SJCRH30 (cell line): Measurements from ENCODE around the gene MAML2. TPM values are rescaled to one million over a fixed set of nuclear protein-coding genes. Genes with fewer than 3 reads are reported as not detected.
A peak's percentile ranks its signal among the peaks of the same experiment; 100 is the strongest.

Source experiments
- DNase-seq, 2 experiments: peaks; one replicate each; pipeline ENCODE4 v3.0.0-alpha.2; 2015 to 2020
- H3K27ac ChIP-seq: fragments of 250-450 bp; sonication (Bioruptor Pico); 2 replicates; pipeline ENCODE4 v1.5.1; 2020; ENCODE audit warnings: mild to moderate bottlenecking, moderate library complexity
- H3K27me3 ChIP-seq: fragments of 250-450 bp; sonication (Bioruptor Pico); 2 replicates; pipeline ENCODE4 v1.5.1; 2020; ENCODE audit warnings: mild to moderate bottlenecking, moderate library complexity
- H3K36me3 ChIP-seq: fragments of 250-450 bp; sonication (Bioruptor Pico); 2 replicates; pipeline ENCODE4 v1.5.1; 2020; ENCODE audit warnings: mild to moderate bottlenecking, moderate library complexity
- H3K4me1 ChIP-seq: fragments of 250-450 bp; sonication (Bioruptor Pico); 2 replicates; pipeline ENCODE4 v1.5.1; 2020; ENCODE audit warnings: mild to moderate bottlenecking, moderate library complexity
- H3K4me3 ChIP-seq: fragments of 250-450 bp; sonication (Bioruptor Pico); 2 replicates; pipeline ENCODE4 v1.5.1; 2020; ENCODE audit warnings: mild to moderate bottlenecking, moderate library complexity
- H3K9me3 ChIP-seq: fragments of 250-450 bp; sonication (Bioruptor Pico); replicated peaks from 2 replicates; pipeline ENCODE4 v1.5.1; 2020; ENCODE audit warnings: mild to moderate bottlenecking, moderate library complexity
- total RNA-seq: library from RNA; depleted of rRNA; stranded (reverse); fragments of >200 nt; shearing (Covaris generic); gene quantifications from 2 replicates; pipeline ENCODE4 v1.2.3, GENCODE V29; 2014

The MAML2 gene
- total RNA-seq, 1 experiment from 2014 or later = 2.1 TPM

GRCh38 chr11:96316869-96317268 lies 26.1 kb downstream of the MAML2 start:
- Histone ChIP-seq H3K4me1 (peaks cover 17% of the 10 kb centered on the region), H3K4me3 (no peak overlapping the region), H3K27ac (no peak overlapping the region), H3K9me3 (no peaks in the 10 kb centered on the region), H3K36me3 (no peaks in the 10 kb centered on the region), H3K27me3 (no peaks in the 10 kb centered on the region)
- DNase-seq = no peak

DNA sequence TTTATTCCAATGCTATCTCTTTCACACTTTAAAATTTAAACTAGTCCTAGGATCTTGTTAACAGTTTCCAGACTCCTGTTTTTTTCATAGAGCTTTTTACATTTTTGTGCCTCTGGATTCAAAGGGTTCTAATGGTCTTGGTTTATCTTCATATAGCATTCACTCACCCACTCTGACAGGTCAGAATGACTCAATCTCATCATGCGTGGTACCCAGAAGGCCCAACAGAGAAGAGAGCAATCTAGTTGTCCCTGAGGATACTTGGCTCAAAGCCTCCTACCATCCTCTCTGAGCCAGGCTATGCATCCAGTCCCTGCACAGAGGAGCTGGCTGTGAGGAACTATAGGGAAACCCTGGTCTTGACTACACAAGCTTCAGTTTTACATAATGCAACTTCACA lies 27.5 kb downstream of the MAML2 start:
- no peaks in the 10 kb centered on the region for H3K27me3 ChIP-seq
- H3K36me3 ChIP-seq = no peaks in the 10 kb centered on the region
- no peak for DNase-seq
- H3K9me3 ChIP-seq = no peaks in the 10 kb centered on the region
- peaks cover 26% of the 10 kb centered on the region for H3K4me1 ChIP-seq
- H3K27ac ChIP-seq = no peak overlapping the region
- no peak overlapping the region for H3K4me3 ChIP-seq

DNA sequence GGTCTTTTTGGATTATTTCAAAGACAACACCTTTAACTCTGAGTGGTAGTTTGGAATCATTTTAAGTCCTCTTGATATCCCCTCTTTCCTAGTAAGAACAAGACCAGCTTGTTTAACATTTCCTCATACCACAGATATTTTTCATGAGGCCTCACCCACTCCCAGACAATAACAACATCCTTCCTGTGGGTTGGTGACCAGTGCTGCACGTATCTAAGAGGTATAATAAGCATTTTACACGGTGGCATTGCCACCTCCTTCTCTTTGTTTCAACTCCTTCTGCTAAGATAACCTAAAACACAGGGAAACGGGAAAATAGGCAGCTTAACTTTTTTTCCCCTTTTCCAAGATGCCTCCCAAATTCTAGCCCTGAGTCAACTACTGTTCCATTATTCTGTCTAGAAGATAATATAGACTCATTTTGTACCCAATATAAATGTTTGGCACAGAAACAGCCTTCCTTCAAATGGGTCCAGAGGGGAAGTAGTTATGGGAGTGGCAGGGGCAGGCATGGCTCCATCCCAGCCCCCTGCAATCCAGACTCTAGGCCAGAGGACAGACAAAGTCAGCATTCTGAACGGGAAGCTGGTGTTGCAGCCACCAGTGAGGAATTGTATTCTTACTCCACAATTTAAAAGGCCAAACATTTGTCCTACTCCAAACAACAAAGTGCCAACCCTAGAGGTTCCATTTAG lies 28.5 kb downstream of the MAML2 start:
- H3K4me1 ChIP-seq = peaks cover 26% of the 10 kb centered on the region
- no peaks in the 10 kb centered on the region for H3K27me3 ChIP-seq
- no peak overlapping the region for H3K4me3 ChIP-seq
- no peaks in the 10 kb centered on the region for H3K9me3 ChIP-seq
- no peaks in the 10 kb centered on the region for H3K36me3 ChIP-seq
- peak in 1 of 2 experiments; percentile 18 for DNase-seq
- H3K27ac ChIP-seq = peak overlapping the region; percentile 35

- H3K27ac ChIP-seq = no peak overlapping the region
These were observed 29.8 kb downstream of the MAML2 start for GRCh38 chr11:96313163-96313562.

DNA sequence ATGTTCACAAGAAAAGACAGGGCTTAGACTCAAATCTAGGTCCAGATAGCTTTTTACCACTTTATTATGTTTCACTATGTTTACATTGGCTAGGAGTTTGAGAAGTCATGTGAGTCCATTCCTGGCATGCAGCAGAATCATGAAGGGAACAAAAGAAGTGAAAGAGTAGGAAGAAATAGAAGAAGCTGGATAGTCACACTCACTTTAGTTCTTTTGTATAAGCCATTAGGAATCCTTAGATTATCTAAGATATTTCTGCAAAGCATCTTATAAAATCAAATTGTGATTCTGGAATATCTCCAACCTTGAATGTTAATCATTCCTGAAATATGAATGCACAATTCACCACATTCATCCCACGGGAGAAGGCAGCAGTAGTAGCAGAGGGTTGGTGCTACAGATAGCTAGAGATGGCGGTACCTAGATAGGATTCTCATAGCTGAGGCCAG lies 31.9 kb downstream of the MAML2 start:
- Histone ChIP-seq H3K27me3 (no peaks in the 10 kb centered on the region), H3K4me3 (no peak overlapping the region), H3K4me1 (peaks cover 34% of the 10 kb centered on the region), H3K36me3 (no peaks in the 10 kb centered on the region), H3K27ac (no peak overlapping the region), H3K9me3 (no peaks in the 10 kb centered on the region)
- DNase-seq = peak in 1 of 2 experiments; percentile 8

More at GRCh38 chr11:96313163-96313562, 29.8 kb downstream of the MAML2 start:
- Histone ChIP-seq H3K27me3 (no peaks in the 10 kb centered on the region), H3K9me3 (no peaks in the 10 kb centered on the region), H3K4me3 (no peak overlapping the region), H3K36me3 (no peaks in the 10 kb centered on the region), H3K4me1 (peaks cover 34% of the 10 kb centered on the region)
- DNase-seq = no peak

- H3K4me1 ChIP-seq = peaks cover 34% of the 10 kb centered on the region
- no peak for DNase-seq
- H3K27ac ChIP-seq = no peak overlapping the region
These were observed 32.8 kb downstream of the MAML2 start for GRCh38 chr11:96310236-96310635.

GRCh38 chr11:96309643-96310017 lies 33.4 kb downstream of the MAML2 start:
- H3K27ac ChIP-seq = no peak overlapping the region
- no peak for DNase-seq
- H3K4me1 ChIP-seq = peaks cover 29% of the 10 kb centered on the region

More at GRCh38 chr11:96310236-96310635, 32.8 kb downstream of the MAML2 start:
- Histone ChIP-seq H3K36me3 (no peaks in the 10 kb centered on the region), H3K27me3 (no peaks in the 10 kb centered on the region), H3K4me3 (no peak overlapping the region), H3K9me3 (no peaks in the 10 kb centered on the region)

DNA sequence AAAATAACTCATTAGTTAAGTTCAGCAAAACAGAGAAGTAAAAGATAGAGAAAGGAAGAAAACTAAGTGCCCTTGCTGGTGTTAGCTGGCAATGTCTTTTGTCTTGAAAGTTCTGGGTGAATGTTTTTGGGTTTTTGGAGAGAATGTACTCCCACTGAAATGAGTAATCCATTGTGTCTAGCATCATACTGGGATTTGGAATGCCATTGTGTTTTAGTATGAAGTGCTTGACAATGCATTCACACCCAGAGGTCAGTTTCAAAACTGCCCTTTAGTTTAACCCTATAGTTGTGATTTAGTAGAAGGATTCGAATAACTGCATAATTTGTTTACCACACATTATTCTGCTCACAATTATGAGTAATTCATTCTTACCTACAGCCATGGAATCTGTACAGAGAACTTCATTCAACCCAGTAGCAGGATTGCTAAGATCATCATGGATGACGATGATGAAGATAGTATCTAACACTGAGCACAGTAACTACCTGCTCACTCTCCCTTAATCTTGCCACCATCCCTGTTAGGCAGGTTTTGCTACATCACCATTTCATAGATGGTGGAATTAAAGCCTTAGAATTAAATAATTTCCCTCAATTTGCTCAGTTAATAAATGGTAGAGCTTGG lies 33.9 kb downstream of the MAML2 start:
- no peak for DNase-seq
- H3K9me3 ChIP-seq = no peaks in the 10 kb centered on the region
- no peak overlapping the region for H3K27ac ChIP-seq
- peaks cover 24% of the 10 kb centered on the region for H3K4me1 ChIP-seq
- H3K36me3 ChIP-seq = no peaks in the 10 kb centered on the region
- H3K4me3 ChIP-seq = no peak overlapping the region
- no peaks in the 10 kb centered on the region for H3K27me3 ChIP-seq

More at GRCh38 chr11:96309643-96310017, 33.4 kb downstream of the MAML2 start:
- H3K4me3 ChIP-seq = no peak overlapping the region
- H3K36me3 ChIP-seq = no peaks in the 10 kb centered on the region
- H3K27me3 ChIP-seq = no peaks in the 10 kb centered on the region
- H3K9me3 ChIP-seq = no peaks in the 10 kb centered on the region

- peak overlapping the region; percentile 89 for H3K27ac ChIP-seq
- peaks cover 17% of the 10 kb centered on the region for H3K4me1 ChIP-seq
- DNase-seq = peak; percentile 48 to 74
- H3K9me3 ChIP-seq = no peaks in the 10 kb centered on the region
- H3K4me3 ChIP-seq = peak overlapping the region; percentile 53
- no peaks in the 10 kb centered on the region for H3K27me3 ChIP-seq
- no peaks in the 10 kb centered on the region for H3K36me3 ChIP-seq
These were observed 35.2 kb downstream of the MAML2 start for GRCh38 chr11:96307776-96308140.

DNA sequence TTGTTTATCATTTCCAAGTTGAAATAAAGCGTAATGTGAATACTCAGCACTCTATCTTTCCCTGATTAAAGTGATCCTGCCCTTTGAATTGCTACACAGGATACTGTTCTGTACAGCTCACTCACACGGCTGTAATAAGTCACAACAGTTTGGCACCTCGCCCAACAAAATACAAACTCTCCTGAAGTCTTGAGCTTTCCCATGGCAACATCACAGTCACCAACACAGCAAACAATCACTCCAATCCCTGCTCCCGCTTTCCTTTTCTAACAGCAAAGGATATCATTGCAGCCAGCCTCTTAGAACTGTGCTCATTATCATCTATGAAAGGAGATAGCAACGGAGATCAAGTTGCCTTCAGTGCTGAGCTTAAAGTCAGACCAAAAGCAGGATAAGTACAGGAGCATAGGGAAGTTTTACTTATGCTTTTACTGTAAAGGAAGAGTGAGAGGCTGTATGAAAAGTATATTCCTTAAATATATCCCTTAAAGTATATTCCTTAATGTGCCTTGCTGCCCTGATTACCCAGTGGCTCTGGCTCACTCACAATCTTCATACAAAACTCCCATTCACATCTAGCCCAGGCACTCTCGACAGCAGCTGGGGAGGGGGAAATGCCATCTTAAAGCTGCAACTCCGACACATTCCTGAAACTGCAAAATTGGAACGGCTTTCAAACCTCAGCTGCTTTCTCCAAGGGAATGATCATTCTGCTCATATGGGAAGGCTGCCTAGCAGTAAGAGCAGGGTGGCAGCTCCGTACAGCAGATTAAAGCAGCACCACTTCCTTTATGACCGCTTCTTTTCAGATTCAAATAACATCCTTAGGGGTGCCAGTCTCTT lies 35.8 kb downstream of the MAML2 start:
- H3K4me1 ChIP-seq = peaks cover 17% of the 10 kb centered on the region
- DNase-seq = peak; percentile 81 to 89
- no peaks in the 10 kb centered on the region for H3K9me3 ChIP-seq

GRCh38 chr11:96306600-96306932 lies 36.4 kb downstream of the MAML2 start:
- peaks cover 17% of the 10 kb centered on the region for H3K4me1 ChIP-seq
- DNase-seq = no peak
- no peaks in the 10 kb centered on the region for H3K9me3 ChIP-seq
- peak overlapping the region; percentile 89 for H3K27ac ChIP-seq
- H3K4me3 ChIP-seq = peak overlapping the region; percentile 53
- no peaks in the 10 kb centered on the region for H3K27me3 ChIP-seq
- no peaks in the 10 kb centered on the region for H3K36me3 ChIP-seq

More for the DNA sequence above, 35.8 kb downstream of the MAML2 start:
- H3K36me3 ChIP-seq = no peaks in the 10 kb centered on the region
- H3K27me3 ChIP-seq = no peaks in the 10 kb centered on the region
- H3K4me3 ChIP-seq = peak overlapping the region; percentile 53
- peak overlapping the region; percentile 89 for H3K27ac ChIP-seq

GRCh38 chr11:96306071-96306470 lies 36.9 kb downstream of the MAML2 start:
- Histone ChIP-seq H3K4me1 (peaks cover 13% of the 10 kb centered on the region; the same call in 1 of the 2 replicates), H3K4me3 (peak overlapping the region; percentile 53), H3K27ac (peak overlapping the region; percentile 89)

GRCh38 chr11:96303980-96304379 lies 39.0 kb downstream of the MAML2 start:
- no peak overlapping the region for H3K27ac ChIP-seq
- H3K27me3 ChIP-seq = no peaks in the 10 kb centered on the region
- DNase-seq = no peak
- H3K9me3 ChIP-seq = no peaks in the 10 kb centered on the region
- H3K4me1 ChIP-seq = peaks cover 8% of the 10 kb centered on the region; the same call in 1 of the 2 replicates
- no peaks in the 10 kb centered on the region for H3K36me3 ChIP-seq
- H3K4me3 ChIP-seq = no peak overlapping the region

More at GRCh38 chr11:96306071-96306470, 36.9 kb downstream of the MAML2 start:
- no peaks in the 10 kb centered on the region for H3K36me3 ChIP-seq
- no peaks in the 10 kb centered on the region for H3K9me3 ChIP-seq
- no peaks in the 10 kb centered on the region for H3K27me3 ChIP-seq
- peak in 1 of 2 experiments; percentile 9 for DNase-seq

DNA sequence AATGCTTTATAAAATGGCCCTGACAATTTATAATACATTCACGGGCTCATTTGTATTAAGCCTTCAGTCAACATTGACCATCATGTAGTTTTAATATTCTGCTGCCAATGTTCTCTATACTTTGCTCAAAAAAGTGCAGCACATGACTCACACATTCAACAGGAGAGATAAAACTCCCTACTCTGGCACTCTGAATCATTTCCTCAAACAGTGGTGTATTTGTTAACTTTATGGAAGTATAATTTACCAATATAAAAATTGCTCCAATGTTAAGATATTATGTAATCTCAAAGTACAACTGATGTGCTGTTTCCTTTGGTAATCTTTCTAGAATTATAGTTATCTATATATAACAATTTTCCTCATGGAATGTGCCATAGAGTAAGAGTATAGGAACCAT lies 39.9 kb downstream of the MAML2 start:
- Histone ChIP-seq H3K36me3 (no peaks in the 10 kb centered on the region), H3K9me3 (no peaks in the 10 kb centered on the region), H3K27me3 (no peaks in the 10 kb centered on the region), H3K27ac (no peak overlapping the region), H3K4me1 (no peaks in the 10 kb centered on the region; the same call in 1 of the 2 replicates), H3K4me3 (no peak overlapping the region)
- DNase-seq = no peak

DNA sequence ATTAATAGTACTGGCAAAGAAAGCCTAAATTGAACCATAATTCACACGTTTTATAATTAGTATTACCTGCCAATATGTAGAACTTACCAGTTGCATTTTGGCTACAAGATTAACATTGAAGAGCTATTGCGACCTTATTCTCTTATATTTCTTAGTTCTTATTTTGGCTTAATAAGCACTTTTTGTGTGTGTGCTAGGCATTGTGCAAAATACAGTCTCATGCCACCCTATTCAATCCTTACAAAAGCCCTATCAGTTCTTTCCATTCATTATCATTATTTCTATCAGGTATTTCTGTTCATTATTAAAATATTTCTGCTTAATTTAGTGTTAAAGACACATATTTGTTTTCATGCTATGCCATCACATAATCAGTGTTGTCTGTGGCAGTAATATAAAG lies 41.2 kb downstream of the MAML2 start:
- DNase-seq = no peak
- Histone ChIP-seq H3K27ac (no peak overlapping the region), H3K4me3 (no peak overlapping the region), H3K36me3 (no peaks in the 10 kb centered on the region), H3K4me1 (no peaks in the 10 kb centered on the region; the same call in 1 of the 2 replicates), H3K27me3 (no peaks in the 10 kb centered on the region), H3K9me3 (no peaks in the 10 kb centered on the region)
